ENCODE measurements around the gene ARPC4.

DNA sequence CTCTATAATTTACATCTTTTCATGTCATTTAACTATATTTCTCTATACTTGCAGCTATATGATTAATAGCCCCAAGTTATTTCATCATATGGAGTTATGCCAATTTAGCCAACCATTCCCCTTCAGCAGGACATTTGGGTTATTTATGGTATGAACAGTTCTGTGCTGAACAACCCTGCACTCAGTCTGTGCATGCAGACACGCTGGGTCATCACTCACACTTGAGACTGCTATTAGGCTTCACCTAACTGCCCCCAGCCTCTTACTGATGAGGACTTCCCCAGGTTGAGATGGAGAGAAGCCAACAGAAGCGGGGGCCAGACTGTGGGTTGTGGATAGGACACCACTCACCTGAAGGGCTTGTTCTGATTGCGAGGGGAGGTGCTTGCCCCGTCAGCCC lies 7.9 kb upstream of the ARPC4 start:
- TF ChIP-seq, protein P1, sequence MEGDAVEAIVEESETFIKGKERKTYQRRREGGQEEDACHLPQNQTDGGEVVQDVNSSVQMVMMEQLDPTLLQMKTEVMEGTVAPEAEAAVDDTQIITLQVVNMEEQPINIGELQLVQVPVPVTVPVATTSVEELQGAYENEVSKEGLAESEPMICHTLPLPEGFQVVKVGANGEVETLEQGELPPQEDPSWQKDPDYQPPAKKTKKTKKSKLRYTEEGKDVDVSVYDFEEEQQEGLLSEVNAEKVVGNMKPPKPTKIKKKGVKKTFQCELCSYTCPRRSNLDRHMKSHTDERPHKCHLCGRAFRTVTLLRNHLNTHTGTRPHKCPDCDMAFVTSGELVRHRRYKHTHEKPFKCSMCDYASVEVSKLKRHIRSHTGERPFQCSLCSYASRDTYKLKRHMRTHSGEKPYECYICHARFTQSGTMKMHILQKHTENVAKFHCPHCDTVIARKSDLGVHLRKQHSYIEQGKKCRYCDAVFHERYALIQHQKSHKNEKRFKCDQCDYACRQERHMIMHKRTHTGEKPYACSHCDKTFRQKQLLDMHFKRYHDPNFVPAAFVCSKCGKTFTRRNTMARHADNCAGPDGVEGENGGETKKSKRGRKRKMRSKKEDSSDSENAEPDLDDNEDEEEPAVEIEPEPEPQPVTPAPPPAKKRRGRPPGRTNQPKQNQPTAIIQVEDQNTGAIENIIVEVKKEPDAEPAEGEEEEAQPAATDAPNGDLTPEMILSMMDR (IDR thresholded peaks at IDR 0.05; ENCODE audit: poor library complexity), result no peak
- no peak for TF ChIP-seq EZH2phosphoT487 (IDR thresholded peaks at IDR 0.05; ENCODE audit: low read depth, severe bottlenecking, unreplicated experiment)
